IMR-90 (cell line): ENCODE data around the gene RAVER2. TPM values are rescaled to one million over a fixed set of nuclear protein-coding genes. Genes with fewer than 3 reads are reported as not detected.

Experiments
- ATAC-seq: fragments of 200-7000 bp; cut with Tn5 transposase; 2 replicates; pipeline ENCODE4 v1.9.1; 2020; ENCODE audit warnings: low read depth, mild to moderate bottlenecking, moderate library complexity
- BruUV-seq: library from RNA; stranded (reverse); fragments of 400-500 nt; replicated peaks from 2 replicates; lab custom pipeline; 2021; lab: Mats Ljungman, UMichigan
- CTCF ChIA-PET: fragments of 300-600 bp; formaldehyde crosslinking; extraction: SDS; loops from one replicate; lab custom pipeline; 2021; ENCODE audit warnings: antibody characterized with exemption; lab: Yijun Ruan, JAX
- POLR2A ChIA-PET: fragments of 300-600 bp; sonication (Branson Sonifier 250); formaldehyde crosslinking; loops from one replicate; lab custom pipeline; 2022; ENCODE audit warnings: antibody characterized with exemption; ENCODE audit not compliant: unreplicated experiment; lab: Charles Lee
- DNase-seq: peaks from one replicate; pipeline ENCODE4 v3.0.0; 2013
- H2AFZ ChIP-seq: replicated peaks from 2 replicates; pipeline ENCODE3; 2013; ENCODE audit warnings: low read length, mild to moderate bottlenecking; ENCODE audit not compliant: poor library complexity
- H2AK5ac ChIP-seq: 2 replicates; pipeline ENCODE4 v1.6.1; 2013; ENCODE audit warnings: low read depth, low read length, inconsistent platforms
- H2AK9ac ChIP-seq: replicated peaks from 2 replicates; pipeline ENCODE3; 2013; ENCODE audit warnings: mild to moderate bottlenecking, low read depth, low read length, moderate library complexity; ENCODE audit not compliant: poor library complexity
- H2BK120ac ChIP-seq: 2 replicates; pipeline ENCODE4 v1.6.1; 2013; ENCODE audit warnings: low read depth, low read length, inconsistent platforms
- H2BK15ac ChIP-seq: 3 replicates; pipeline ENCODE4 v1.6.1; 2013; ENCODE audit warnings: low read depth, low read length, inconsistent platforms
- H2BK20ac ChIP-seq: 2 replicates; pipeline ENCODE4 v1.6.1; 2013; ENCODE audit warnings: low read depth, mild to moderate bottlenecking, inconsistent platforms, low read length, moderate library complexity
- H2BK5ac ChIP-seq: 2 replicates; pipeline ENCODE4 v1.6.1; 2013; ENCODE audit warnings: mild to moderate bottlenecking, low read depth, low read length, inconsistent platforms; ENCODE audit not compliant: poor library complexity, severe bottlenecking
- H3K14ac ChIP-seq: replicated peaks from 2 replicates; pipeline ENCODE4 v1.6.1; 2013; ENCODE audit warnings: low read depth, low read length, inconsistent platforms
- H3K18ac ChIP-seq: 2 replicates; pipeline ENCODE4 v1.6.1; 2013; ENCODE audit warnings: low read depth, low read length, control low read depth
- H3K23ac ChIP-seq: 2 replicates; pipeline ENCODE4 v1.6.1; 2013; ENCODE audit warnings: low read depth, low read length, inconsistent platforms
- H3K27ac ChIP-seq: 2 replicates; pipeline ENCODE4 v1.5.1; 2013; ENCODE audit warnings: mild to moderate bottlenecking, control low read depth, low read length; ENCODE audit not compliant: insufficient read depth
- H3K27me3 ChIP-seq: 2 replicates; pipeline ENCODE4 v1.6.1; 2013; ENCODE audit warnings: low read length; ENCODE audit not compliant: control insufficient read depth, insufficient read depth
- H3K36me3 ChIP-seq: 2 replicates; pipeline ENCODE4 v1.6.1; 2013; ENCODE audit warnings: low read length, mixed read lengths; ENCODE audit not compliant: control insufficient read depth, insufficient read depth
- H3K4ac ChIP-seq: 2 replicates; pipeline ENCODE4 v1.6.1; 2013; ENCODE audit warnings: low read depth, low read length, inconsistent platforms
- H3K4me1 ChIP-seq: 2 replicates; pipeline ENCODE4 v1.6.1; 2013; ENCODE audit warnings: low read length, mixed read lengths; ENCODE audit not compliant: control insufficient read depth, insufficient read depth
- H3K4me2 ChIP-seq: 2 replicates; pipeline ENCODE4 v1.6.1; 2013; ENCODE audit warnings: low read depth, mild to moderate bottlenecking, control low read depth, low read length, moderate library complexity
- H3K4me3 ChIP-seq: 2 replicates; pipeline ENCODE4 v1.5.1; 2013; ENCODE audit warnings: low read depth, mild to moderate bottlenecking, control low read depth, low read length, moderate library complexity; ENCODE audit not compliant: insufficient read depth
- H3K56ac ChIP-seq: 2 replicates; pipeline ENCODE4 v1.6.1; 2013; ENCODE audit warnings: low read length, inconsistent platforms; ENCODE audit not compliant: insufficient read depth; ENCODE audit errors: extremely low read depth
- H3K79me1 ChIP-seq, 2 experiments: 2 replicates each; pipeline ENCODE4 v1.6.1; 2013; ENCODE audit warnings: low read length in 2 of 2, inconsistent platforms in 1 of 2, low read depth in 1 of 2
- H3K9ac ChIP-seq: 2 replicates; pipeline ENCODE4 v1.6.1; 2013; ENCODE audit warnings: low read depth, low read length, control low read depth
- H3K9me1 ChIP-seq: 2 replicates; pipeline ENCODE4 v1.6.1; 2013; ENCODE audit warnings: low read length, inconsistent platforms; ENCODE audit not compliant: insufficient read depth
- H3K9me3 ChIP-seq: 2 replicates; pipeline ENCODE4 v1.6.1; 2013; ENCODE audit warnings: low read length; ENCODE audit not compliant: control insufficient read depth, insufficient read depth
- H4K20me1 ChIP-seq: 2 replicates; pipeline ENCODE4 v1.6.1; 2013; ENCODE audit warnings: low read length, inconsistent platforms; ENCODE audit not compliant: insufficient read depth
- H4K5ac ChIP-seq: 2 replicates; pipeline ENCODE4 v1.6.1; 2013; ENCODE audit warnings: mild to moderate bottlenecking, low read depth, low read length, control low read depth
- H4K8ac ChIP-seq, 2 experiments: 2 replicates each; pipeline ENCODE4 v1.6.1; 2013; ENCODE audit warnings: low read depth in 2 of 2, low read length in 2 of 2, control low read depth in 1 of 2, inconsistent platforms in 1 of 2
- H4K91ac ChIP-seq: 2 replicates; pipeline ENCODE4 v1.6.1; 2013; ENCODE audit warnings: low read depth, low read length, inconsistent platforms; ENCODE audit not compliant: insufficient read depth
- FOS ChIP-seq: fragments of 150-350 bp; IDR thresholded peaks from 2 replicates; pipeline ENCODE4 v1.6.1; 2016; ENCODE audit warnings: low read depth, low read length
- NFE2L2 ChIP-seq: fragments of 150-350 bp; IDR thresholded peaks from 2 replicates; pipeline ENCODE4 v1.6.1; 2016; ENCODE audit warnings: low read depth, mild to moderate bottlenecking, low read length
- RAD21 ChIP-seq: IDR thresholded peaks from 2 replicates; pipeline ENCODE4 v1.6.1; 2012; ENCODE audit warnings: low read length, improper control_type of control experiment
- RFX5 ChIP-seq: IDR thresholded peaks from 2 replicates; pipeline ENCODE4 v1.8.0; 2012; ENCODE audit warnings: low read depth, mild to moderate bottlenecking, low read length, moderate library complexity
- WGBS, 2 experiments: methylation state at CpG; one replicate each; pipeline versions ENCODE4 v1.1.5 to v1.1.7; 2013; ENCODE audit warnings: missing lambda C conversion rate in 2 of 2; ENCODE audit not compliant: insufficient read length in 1 of 2; ENCODE audit errors: extremely low coverage in 2 of 2; 5-methylcytosine and 5-hydroxymethylcytosine counted together
- dilution Hi-C: fragments of 300-500 bp; cut with HindIII; formaldehyde crosslinking; loops from one replicate; pipeline ENCODE4 v1.14.3; 2018; ENCODE audit warnings: low sequenced_read_pairs; ENCODE audit not compliant: unreplicated experiment
- in situ Hi-C: fragments of 300-500 bp; cut with MboI; formaldehyde crosslinking; loops from 3 replicates; pipeline ENCODE4 v1.14.3; 2019; ENCODE audit warnings: low sequenced_read_pairs, inconsistent platforms, mixed read lengths
- intact Hi-C: fragments of 100-400 bp; cut with micrococcal nuclease; formaldehyde crosslinking; loops from 2 replicates; pipeline ENCODE4 v1.10.0; 2022
- polyA plus RNA-seq, 3 experiments: library from polyadenylated mRNA; depleted of rRNA; stranded (reverse); fragments of >200 nt; gene quantifications; 2 replicates each; pipeline ENCODE4 v1.2.3, GENCODE V29; 2012; ENCODE audit warnings: low replicate concordance in 1 of 3
- total RNA-seq: library from RNA; depleted of rRNA; stranded (reverse); fragments of >200 nt; gene quantifications from 2 replicates; pipeline ENCODE4 v1.2.3, GENCODE V29; 2012
- TF ChIP-seq, protein P1 (sequence below): fragments of 150-350 bp; IDR thresholded peaks from 2 replicates; pipeline ENCODE4 v1.6.1; 2016; ENCODE audit warnings: low read depth, mild to moderate bottlenecking, low read length, moderate library complexity, borderline replicate concordance
- TF ChIP-seq, protein P2 (sequence below): conservative IDR thresholded peaks from 2 replicates; pipeline ENCODE4 v1.5.1; 2012; ENCODE audit warnings: mild to moderate bottlenecking, low read depth, low read length, improper control_type of control experiment

The RAVER2 gene
- total and polyA plus RNA-seq, 2 of the 4 experiments (the other 2 are of a cell fraction): 3.7 to 6.1 TPM

DNA sequence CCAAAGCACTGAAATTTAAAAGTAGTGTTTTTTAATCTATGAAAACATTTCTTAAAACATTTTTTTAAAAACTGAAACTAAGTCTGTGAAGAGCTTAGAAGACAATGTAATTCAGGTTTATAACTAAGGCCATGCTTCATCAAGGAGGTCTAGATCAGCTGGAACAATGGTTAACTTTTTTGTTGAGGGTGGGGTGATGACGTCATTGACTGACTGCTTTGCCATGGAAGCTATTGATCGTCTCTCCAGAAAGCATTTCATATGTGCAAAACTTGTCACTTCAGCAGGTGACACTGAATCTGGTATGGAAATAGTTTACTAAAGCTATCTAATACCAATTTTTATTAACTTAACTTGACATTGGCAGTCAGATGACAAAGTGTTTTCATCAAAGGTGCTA lies 21.0 kb downstream of the RAVER2 start:
- in situ Hi-C loops: no loop called here
- H3K36me3 ChIP-seq: no peaks in the 10 kb centered on the region

More for the DNA sequence above, 21.0 kb downstream of the RAVER2 start:
- no peak for DNase-seq
- BruUV-seq: no TSS peak
- no peaks in the 10 kb centered on the region for H3K27me3 ChIP-seq
- no peak overlapping the region for H2AFZ ChIP-seq
- no peak overlapping the region for H2AK5ac ChIP-seq
- H2BK20ac ChIP-seq: no peak overlapping the region
- no peak overlapping the region for H3K14ac ChIP-seq
- H4K5ac ChIP-seq: no peak overlapping the region
- H4K8ac ChIP-seq: no peak overlapping the region
- H3K18ac ChIP-seq: no peak overlapping the region
- no peak overlapping the region for H3K27ac ChIP-seq
- no peak overlapping the region for H3K4me2 ChIP-seq
- no peak overlapping the region; the same call in 1 of the 2 replicates for H3K23ac ChIP-seq
- no peak overlapping the region for H2BK15ac ChIP-seq
- H3K4me3 ChIP-seq: no peak overlapping the region
- intact Hi-C loops (no loop called here), dilution Hi-C loops (no loop called here)
- no peak overlapping the region for H3K9ac ChIP-seq
- no peak overlapping the region for H3K4ac ChIP-seq
- H3K9me3 ChIP-seq: no peaks in the 10 kb centered on the region
- no peaks in the 10 kb centered on the region for H3K9me1 ChIP-seq
- no peak overlapping the region for H4K91ac ChIP-seq
- ChIA-PET POLR2A (no interaction called here), CTCF (interaction anchor here (0.5 to 1.8 kb wide), 2 partner anchors 9 to 739 kb away, joined by 4 read pairs; no protein-coding TSS in a partner anchor)
- H2AK9ac ChIP-seq: no peak overlapping the region
- H4K20me1 ChIP-seq: no peaks in the 10 kb centered on the region
- no peaks in the 10 kb centered on the region; a peak in 1 of 4 replicates for H3K79me1 ChIP-seq
- no peak overlapping the region for H3K56ac ChIP-seq
- WGBS, 2 experiments: no CpG with 5 or more reads among the region's 2 CpGs
- no peak overlapping the region for H2BK120ac ChIP-seq
- no peak for ATAC-seq
- TF ChIP-seq NFE2L2 (no peak), FOS (no peak), RAD21 (no peak), RFX5 (no peak)
- TF ChIP-seq, protein P1, sequence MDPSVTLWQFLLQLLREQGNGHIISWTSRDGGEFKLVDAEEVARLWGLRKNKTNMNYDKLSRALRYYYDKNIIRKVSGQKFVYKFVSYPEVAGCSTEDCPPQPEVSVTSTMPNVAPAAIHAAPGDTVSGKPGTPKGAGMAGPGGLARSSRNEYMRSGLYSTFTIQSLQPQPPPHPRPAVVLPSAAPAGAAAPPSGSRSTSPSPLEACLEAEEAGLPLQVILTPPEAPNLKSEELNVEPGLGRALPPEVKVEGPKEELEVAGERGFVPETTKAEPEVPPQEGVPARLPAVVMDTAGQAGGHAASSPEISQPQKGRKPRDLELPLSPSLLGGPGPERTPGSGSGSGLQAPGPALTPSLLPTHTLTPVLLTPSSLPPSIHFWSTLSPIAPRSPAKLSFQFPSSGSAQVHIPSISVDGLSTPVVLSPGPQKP: no peak
- TF ChIP-seq, protein P2, sequence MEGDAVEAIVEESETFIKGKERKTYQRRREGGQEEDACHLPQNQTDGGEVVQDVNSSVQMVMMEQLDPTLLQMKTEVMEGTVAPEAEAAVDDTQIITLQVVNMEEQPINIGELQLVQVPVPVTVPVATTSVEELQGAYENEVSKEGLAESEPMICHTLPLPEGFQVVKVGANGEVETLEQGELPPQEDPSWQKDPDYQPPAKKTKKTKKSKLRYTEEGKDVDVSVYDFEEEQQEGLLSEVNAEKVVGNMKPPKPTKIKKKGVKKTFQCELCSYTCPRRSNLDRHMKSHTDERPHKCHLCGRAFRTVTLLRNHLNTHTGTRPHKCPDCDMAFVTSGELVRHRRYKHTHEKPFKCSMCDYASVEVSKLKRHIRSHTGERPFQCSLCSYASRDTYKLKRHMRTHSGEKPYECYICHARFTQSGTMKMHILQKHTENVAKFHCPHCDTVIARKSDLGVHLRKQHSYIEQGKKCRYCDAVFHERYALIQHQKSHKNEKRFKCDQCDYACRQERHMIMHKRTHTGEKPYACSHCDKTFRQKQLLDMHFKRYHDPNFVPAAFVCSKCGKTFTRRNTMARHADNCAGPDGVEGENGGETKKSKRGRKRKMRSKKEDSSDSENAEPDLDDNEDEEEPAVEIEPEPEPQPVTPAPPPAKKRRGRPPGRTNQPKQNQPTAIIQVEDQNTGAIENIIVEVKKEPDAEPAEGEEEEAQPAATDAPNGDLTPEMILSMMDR: no peak
- no peak overlapping the region for H2BK5ac ChIP-seq
- H3K4me1 ChIP-seq: no peaks in the 10 kb centered on the region
